Transverse colon (tissue), 4 donors: ENCODE measurements around the gene ALPP. TPM values are rescaled to one million over a fixed set of nuclear protein-coding genes. Genes with fewer than 3 reads are reported as not detected.
"Not testable (repeated sequence)": the region's sequence is repeated elsewhere in the genome, so short reads cannot be mapped to it uniquely, and the experiment has no call there.

Experiments used
- DNase-seq: peaks from one replicate; pipeline ENCODE4 v3.0.0-alpha.2; 2019
- H3K27ac ChIP-seq, 4 donors: fragments of 200-600 bp; sonication (generic); 2 replicates each; pipeline ENCODE4 v1.5.1; 2016 to 2018; ENCODE audit warnings: inconsistent platforms in 4 of 4
- H3K27me3 ChIP-seq: fragments of 200-600 bp; sonication (generic); 2 replicates; pipeline ENCODE4 v1.5.1; 2017; ENCODE audit warnings: inconsistent platforms
- H3K36me3 ChIP-seq, 4 donors: fragments of 200-600 bp; sonication (generic); 2 replicates each; pipeline ENCODE4 v1.5.1; 2017 to 2019; ENCODE audit warnings: inconsistent platforms in 4 of 4
- H3K4me1 ChIP-seq, 4 donors: fragments of 200-600 bp; sonication (generic); 2 replicates each; pipeline ENCODE4 v1.5.1; 2017 to 2020; ENCODE audit warnings: inconsistent platforms in 4 of 4
- H3K4me3 ChIP-seq, 4 donors: fragments of 200-600 bp; sonication (generic); 1 replicate in 1 of 4; 2 replicates in 3 of 4; pipeline versions ENCODE4 v1.5.1 to v1.6.1; 2017 to 2019; ENCODE audit warnings: inconsistent platforms in 4 of 4
- H3K9me3 ChIP-seq, 2 donors: fragments of 200-600 bp; sonication (generic); 2 replicates each; pipeline ENCODE4 v1.5.1; 2017 to 2019; ENCODE audit warnings: inconsistent platforms in 2 of 2
- EP300 ChIP-seq: sonication (generic); formaldehyde crosslinking; IDR thresholded peaks from one replicate; pipeline ENCODE4 v1.6.1; 2017; ENCODE audit warnings: antibody characterized with exemption, low read depth
- POLR2A ChIP-seq: fragments of 450-650 bp; IDR thresholded peaks from one replicate; pipeline ENCODE4 v1.6.1; 2016; ENCODE audit warnings: antibody characterized with exemption, mild to moderate bottlenecking, moderate library complexity
- POLR2AphosphoS5 ChIP-seq, 3 donors: sonication (generic); formaldehyde crosslinking; IDR thresholded peaks; one replicate each; pipeline ENCODE4 v1.6.1; 2016; ENCODE audit warnings: antibody characterized with exemption in 3 of 3
- WGBS, 2 donors: methylation state at CpG; one replicate each; pipeline ENCODE4 v1.1.5; 2018; ENCODE audit warnings: low coverage in 1 of 2; 5-methylcytosine and 5-hydroxymethylcytosine counted together
- in situ Hi-C, 4 donors: fragments of 200-750 bp; cut with MboI; loops; one replicate each; pipeline versions ENCODE4 v1.15.0 to v1.15.1; 2017; ENCODE audit warnings: low sequenced_read_pairs in 3 of 4, low pct_ligation_motif_present in 1 of 4, low pct_unique_long_range_greater_than_20kb in 1 of 4
- intact Hi-C: fragments of 100-400 bp; cut with DNase I; formaldehyde crosslinking; loops from one replicate; pipeline ENCODE4 v1.15.1; 2023; ENCODE audit warnings: low total_unique reads
- total RNA-seq, 4 donors: library from RNA; depleted of rRNA; stranded (reverse); fragments of >200 nt; gene quantifications; one replicate each; pipeline ENCODE4 v1.1.0, GENCODE V29; 2016
- TF ChIP-seq, protein P1 (sequence below), 5 experiments: fragments of 200-600 bp in 3 of 5; fragments of 450-650 bp in 2 of 5; sonication (generic) in 3 of 5; IDR thresholded peaks; 1 replicate in 2 of 5; 2 replicates in 3 of 5; pipeline ENCODE4 v1.5.1; 2016 to 2017; ENCODE audit warnings: antibody characterized with exemption in 5 of 5, inconsistent platforms in 3 of 5, mild to moderate bottlenecking in 2 of 5, moderate library complexity in 1 of 5

Gene ALPP
- total RNA-seq, 4 donors from 2014 or later, result not detected

DNA sequence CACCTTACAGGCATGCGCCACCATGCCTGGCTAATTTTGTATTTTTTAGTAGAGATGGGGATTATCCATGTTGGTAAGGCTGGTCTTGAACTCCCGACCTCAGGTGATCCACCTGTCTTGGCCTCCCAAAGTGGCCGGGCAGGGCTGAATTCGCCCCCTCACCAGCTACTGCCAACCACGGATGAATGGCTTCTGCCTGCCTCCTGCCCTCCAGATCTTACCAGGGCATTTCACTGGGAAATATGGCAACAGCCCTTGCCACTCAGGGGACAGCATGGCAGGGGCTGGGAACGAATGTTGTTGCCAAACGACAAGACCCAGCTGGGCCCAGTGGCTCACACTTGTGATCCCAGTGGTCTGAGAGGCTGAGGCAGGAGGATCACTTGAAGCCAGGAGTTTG, 1.8 kb upstream of the ALPP start:
- TF ChIP-seq, protein P1, sequence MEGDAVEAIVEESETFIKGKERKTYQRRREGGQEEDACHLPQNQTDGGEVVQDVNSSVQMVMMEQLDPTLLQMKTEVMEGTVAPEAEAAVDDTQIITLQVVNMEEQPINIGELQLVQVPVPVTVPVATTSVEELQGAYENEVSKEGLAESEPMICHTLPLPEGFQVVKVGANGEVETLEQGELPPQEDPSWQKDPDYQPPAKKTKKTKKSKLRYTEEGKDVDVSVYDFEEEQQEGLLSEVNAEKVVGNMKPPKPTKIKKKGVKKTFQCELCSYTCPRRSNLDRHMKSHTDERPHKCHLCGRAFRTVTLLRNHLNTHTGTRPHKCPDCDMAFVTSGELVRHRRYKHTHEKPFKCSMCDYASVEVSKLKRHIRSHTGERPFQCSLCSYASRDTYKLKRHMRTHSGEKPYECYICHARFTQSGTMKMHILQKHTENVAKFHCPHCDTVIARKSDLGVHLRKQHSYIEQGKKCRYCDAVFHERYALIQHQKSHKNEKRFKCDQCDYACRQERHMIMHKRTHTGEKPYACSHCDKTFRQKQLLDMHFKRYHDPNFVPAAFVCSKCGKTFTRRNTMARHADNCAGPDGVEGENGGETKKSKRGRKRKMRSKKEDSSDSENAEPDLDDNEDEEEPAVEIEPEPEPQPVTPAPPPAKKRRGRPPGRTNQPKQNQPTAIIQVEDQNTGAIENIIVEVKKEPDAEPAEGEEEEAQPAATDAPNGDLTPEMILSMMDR (IDR thresholded peaks at IDR 0.05), result no peak
- TF ChIP-seq EP300 (no peak), POLR2A (no peak), POLR2AphosphoS5 (IDR thresholded peaks at IDR 0.05) (no peak)
- DNase-seq, result no peak
- in situ Hi-C loops (no loop called here), intact Hi-C loops (no loop called here)
- Histone ChIP-seq H3K4me1 (no peaks in the 10 kb centered on the region), H3K4me3 (no peak overlapping the region), H3K27ac (no peak overlapping the region), H3K9me3 (no peaks in the 10 kb centered on the region), H3K36me3 (no peaks in the 10 kb centered on the region), H3K27me3 (peaks cover 7% of the 10 kb centered on the region)
- 93% methylated on average over 7 of the region's 7 CpGs; no CpG with 5 or more reads in 1 of the 2 donors for WGBS, 2 donors

DNA sequence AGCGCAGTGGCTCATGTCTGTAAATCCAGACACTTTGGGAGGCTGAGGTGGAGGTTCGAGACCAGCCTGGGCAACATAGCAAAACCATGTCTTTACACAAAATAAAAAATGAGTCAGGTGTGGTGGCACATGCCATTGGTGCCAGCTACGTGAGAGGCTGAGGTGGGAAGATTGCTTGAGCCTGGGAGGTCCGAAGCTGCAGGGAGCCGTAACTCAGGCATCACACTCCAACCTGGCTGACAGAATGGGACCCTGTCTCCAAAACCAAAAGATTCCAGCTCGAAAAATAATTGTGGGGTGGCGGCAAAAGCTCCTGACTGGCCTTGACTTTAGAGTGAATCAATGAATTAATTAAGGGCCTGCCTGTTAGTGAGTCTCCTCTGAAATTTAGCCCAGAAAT, 1.2 kb upstream of the ALPP start:
- DNase-seq, result no peak
- 83 to 90% methylated on average over 3 to 7 of the region's 7 CpGs for WGBS, 2 donors
- Histone ChIP-seq H3K27me3 (peaks cover 13% of the 10 kb centered on the region), H3K27ac (no peak overlapping the region), H3K4me3 (no peak overlapping the region), H3K4me1 (no peaks in the 10 kb centered on the region), H3K36me3 (no peaks in the 10 kb centered on the region), H3K9me3 (no peaks in the 10 kb centered on the region)
- TF ChIP-seq, protein P1 (IDR thresholded peaks at IDR 0.05), result no peak
- TF ChIP-seq POLR2AphosphoS5 (IDR thresholded peaks at IDR 0.05) (no peak), POLR2A (no peak), EP300 (no peak)
- in situ Hi-C loops (no loop called here), intact Hi-C loops (no loop called here)

DNA sequence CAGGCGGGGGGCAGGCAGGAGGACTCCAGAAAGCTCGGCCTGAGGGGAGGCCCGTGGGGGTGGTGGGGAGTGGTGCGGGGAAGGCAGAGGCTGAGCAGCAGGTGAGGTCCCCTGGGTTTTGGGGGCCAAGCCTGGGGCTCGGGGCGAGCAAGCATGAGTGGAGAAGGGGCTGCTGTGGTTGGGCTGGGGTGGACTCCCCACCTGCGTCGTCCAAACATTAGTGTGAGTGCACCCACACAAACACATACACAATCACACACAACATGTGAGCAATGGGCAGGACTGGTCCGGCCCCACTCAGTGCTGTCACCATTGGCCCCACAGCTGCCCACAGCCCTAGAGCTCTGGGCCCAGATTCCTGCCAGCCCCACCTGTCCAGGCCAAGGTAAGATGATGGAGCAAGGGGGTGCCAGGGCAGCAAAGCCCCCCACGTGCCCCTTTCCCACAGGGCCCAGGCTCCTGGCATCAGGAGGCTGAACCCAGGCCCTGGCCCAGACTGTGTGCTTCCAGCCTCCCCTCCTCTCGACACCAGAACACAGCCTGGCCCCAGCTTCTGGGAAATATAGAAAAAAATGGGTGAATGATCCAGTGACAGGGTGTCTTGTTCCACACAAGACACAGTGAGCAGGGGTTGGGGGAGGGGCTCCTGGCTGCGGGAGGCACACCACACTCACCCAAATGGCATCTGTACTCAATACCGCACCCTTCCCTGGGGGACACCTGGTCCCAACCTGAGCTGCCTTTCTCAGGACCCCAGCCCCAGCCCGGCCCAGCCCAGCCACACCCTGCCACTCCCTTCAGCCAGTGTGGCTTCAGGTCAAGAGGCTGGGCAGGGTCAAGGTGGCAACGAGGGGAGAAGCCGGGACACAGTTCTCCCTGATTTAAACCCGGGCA, 463 bp upstream of the ALPP start:
- DNase-seq, result no peak
- no peak overlapping the region for H3K27ac ChIP-seq
- WGBS, 2 donors, result 63 to 80% methylated on average over 1 to 16 of the region's 17 CpGs
- in situ Hi-C loops (no loop called here), intact Hi-C loops (no loop called here)
- H3K36me3 ChIP-seq, result no peaks in the 10 kb centered on the region
- no peak for TF ChIP-seq POLR2AphosphoS5 (IDR thresholded peaks at IDR 0.05)
- no peak for TF ChIP-seq EP300
- TF ChIP-seq POLR2A, result no peak
- TF ChIP-seq, protein P1 (IDR thresholded peaks at IDR 0.05), result no peak
- peaks cover 20% of the 10 kb centered on the region for H3K27me3 ChIP-seq
- no peaks in the 10 kb centered on the region for H3K4me1 ChIP-seq
- H3K4me3 ChIP-seq, result no peak overlapping the region
- no peaks in the 10 kb centered on the region for H3K9me3 ChIP-seq

- H3K4me3 ChIP-seq, H3K27ac ChIP-seq, intact Hi-C loops, in situ Hi-C loops, DNase-seq, H3K9me3 ChIP-seq, H3K4me1 ChIP-seq, H3K36me3 ChIP-seq: not testable (repeated sequence)
- 86 to 87% methylated on average over 4 to 29 of the region's 41 CpGs for WGBS, 2 donors
- H3K27me3 ChIP-seq, result peaks cover 38% of the 10 kb centered on the region
Observed at GRCh38 chr2:232379610-232380590, 1.3 kb downstream of the ALPP start.

GRCh38 chr2:232381204-232382031, 2.9 kb downstream of the ALPP start:
- H3K4me1 ChIP-seq, H3K36me3 ChIP-seq, H3K9me3 ChIP-seq, H3K27ac ChIP-seq, intact Hi-C loops, H3K4me3 ChIP-seq, in situ Hi-C loops, DNase-seq: not testable (repeated sequence)
- 68% methylated on average over 35 of the region's 59 CpGs; no CpG with 5 or more reads in 1 of the 2 donors for WGBS, 2 donors
- H3K27me3 ChIP-seq, result peaks cover 52% of the 10 kb centered on the region
